Hepatocyte (in vitro differentiated cells): ENCODE measurements around the gene GABBR2.

Experiments
- EZH2 ChIP-seq: fragments of 200-600 bp; sonication (generic); IDR thresholded peaks from 2 replicates; pipeline ENCODE4 v1.6.1; 2016; ENCODE audit warnings: antibody characterized with exemption, mild to moderate bottlenecking, borderline replicate concordance
- TF ChIP-seq, protein P1 (sequence below): fragments of 200-600 bp; sonication (generic); IDR thresholded peaks from 2 replicates; pipeline ENCODE4 v1.5.1; 2016; ENCODE audit warnings: antibody characterized with exemption, mild to moderate bottlenecking; ENCODE audit not compliant: poor library complexity

DNA sequence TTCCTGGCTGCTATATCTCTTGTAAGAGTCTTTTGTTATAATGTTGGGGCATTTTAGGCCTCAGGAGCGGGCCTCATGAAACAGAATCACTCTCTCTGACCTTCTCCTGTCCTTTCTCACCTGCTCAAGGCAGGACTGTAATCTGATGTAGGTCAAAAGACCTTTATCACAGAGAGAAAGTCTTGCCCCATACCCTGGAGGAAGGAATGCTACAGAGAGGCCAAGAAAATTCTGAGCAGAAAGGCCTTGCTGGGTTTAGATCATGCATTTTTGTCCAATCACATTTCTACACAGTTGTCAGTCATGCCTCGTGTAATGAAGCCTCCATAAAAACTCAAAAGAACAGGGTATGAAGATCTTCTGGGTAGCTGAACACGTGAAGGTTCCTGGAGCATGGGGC lies 408.1 kb downstream of the GABBR2 start:
- TF ChIP-seq, protein P1, sequence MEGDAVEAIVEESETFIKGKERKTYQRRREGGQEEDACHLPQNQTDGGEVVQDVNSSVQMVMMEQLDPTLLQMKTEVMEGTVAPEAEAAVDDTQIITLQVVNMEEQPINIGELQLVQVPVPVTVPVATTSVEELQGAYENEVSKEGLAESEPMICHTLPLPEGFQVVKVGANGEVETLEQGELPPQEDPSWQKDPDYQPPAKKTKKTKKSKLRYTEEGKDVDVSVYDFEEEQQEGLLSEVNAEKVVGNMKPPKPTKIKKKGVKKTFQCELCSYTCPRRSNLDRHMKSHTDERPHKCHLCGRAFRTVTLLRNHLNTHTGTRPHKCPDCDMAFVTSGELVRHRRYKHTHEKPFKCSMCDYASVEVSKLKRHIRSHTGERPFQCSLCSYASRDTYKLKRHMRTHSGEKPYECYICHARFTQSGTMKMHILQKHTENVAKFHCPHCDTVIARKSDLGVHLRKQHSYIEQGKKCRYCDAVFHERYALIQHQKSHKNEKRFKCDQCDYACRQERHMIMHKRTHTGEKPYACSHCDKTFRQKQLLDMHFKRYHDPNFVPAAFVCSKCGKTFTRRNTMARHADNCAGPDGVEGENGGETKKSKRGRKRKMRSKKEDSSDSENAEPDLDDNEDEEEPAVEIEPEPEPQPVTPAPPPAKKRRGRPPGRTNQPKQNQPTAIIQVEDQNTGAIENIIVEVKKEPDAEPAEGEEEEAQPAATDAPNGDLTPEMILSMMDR = no peak
- no peak for TF ChIP-seq EZH2
